HUES6 (cell line): ENCODE data around the gene EP300.

Experiments
- H3K27ac ChIP-seq: 2 replicates; pipeline ENCODE4 v1.7.0; 2013; ENCODE audit warnings: low read depth, mild to moderate bottlenecking, low read length, inconsistent platforms
- H3K27me3 ChIP-seq: 2 replicates; pipeline ENCODE4 v1.6.1; 2013; ENCODE audit warnings: low read length; ENCODE audit not compliant: control insufficient read depth, insufficient read depth
- H3K36me3 ChIP-seq: 2 replicates; pipeline ENCODE4 v1.6.1; 2013; ENCODE audit warnings: low read length; ENCODE audit not compliant: control insufficient read depth, insufficient read depth
- H3K4me1 ChIP-seq: 2 replicates; pipeline ENCODE4 v1.6.1; 2013; ENCODE audit warnings: low read length; ENCODE audit not compliant: control insufficient read depth, insufficient read depth
- H3K4me3 ChIP-seq: 2 replicates; pipeline ENCODE4 v1.5.1; 2013; ENCODE audit warnings: low read depth, low read length
- H3K9ac ChIP-seq: one replicate; pipeline ENCODE4 v1.6.1; 2013; ENCODE audit warnings: mild to moderate bottlenecking, low read length
- H3K9me3 ChIP-seq: 2 replicates; pipeline ENCODE4 v1.6.1; 2013; ENCODE audit warnings: low read depth, low read length; ENCODE audit not compliant: control insufficient read depth, insufficient read depth

EP300 gene

DNA sequence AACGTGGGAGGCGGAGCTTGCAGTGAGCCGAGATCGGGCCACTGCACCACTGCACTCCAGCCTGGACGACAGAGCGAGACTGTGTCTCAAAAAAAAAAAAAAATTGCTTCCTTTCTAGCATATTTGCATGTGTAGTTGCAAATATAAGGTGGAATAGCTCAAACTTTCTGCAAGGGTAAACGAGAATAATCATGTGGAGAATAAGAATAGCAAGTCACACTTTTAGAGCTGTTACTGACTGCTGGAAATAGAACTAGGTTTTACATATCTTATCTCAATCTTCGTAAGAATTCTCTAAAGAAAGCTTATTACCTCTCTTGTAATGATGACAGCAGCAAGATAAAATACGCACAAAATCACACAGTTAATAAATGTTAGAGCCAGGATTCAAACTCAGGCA, 114.3 kb downstream of the EP300 start:
- Histone ChIP-seq H3K27ac (no peak overlapping the region), H3K27me3 (peaks cover 5% of the 10 kb centered on the region; the same call in 1 of the 2 replicates), H3K4me3 (no peak overlapping the region), H3K9me3 (no peaks in the 10 kb centered on the region), H3K9ac (no peak overlapping the region), H3K4me1 (no peaks in the 10 kb centered on the region), H3K36me3 (peaks cover 17% of the 10 kb centered on the region)

DNA sequence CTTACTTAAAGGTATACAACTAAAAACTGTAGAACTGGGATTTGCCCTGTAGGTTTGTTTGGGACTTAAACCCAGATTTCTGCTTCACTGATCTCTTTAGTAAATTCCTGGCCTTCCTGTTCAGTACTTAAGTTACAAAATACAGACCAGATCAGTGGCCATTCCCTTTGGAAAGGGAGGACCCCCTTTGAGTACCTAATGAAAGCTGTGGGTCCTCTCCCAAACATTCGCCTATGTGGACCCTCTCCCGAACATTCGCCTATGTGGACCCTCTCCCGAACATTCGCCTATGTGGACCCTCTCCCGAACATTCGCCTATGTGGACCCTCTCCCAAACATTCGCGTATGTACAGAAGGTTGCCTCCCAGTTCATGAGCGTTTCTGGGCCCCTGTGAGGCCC, 123.0 kb downstream of the EP300 start:
- no peaks in the 10 kb centered on the region for H3K9me3 ChIP-seq
- H3K36me3 ChIP-seq, result peaks cover 60% of the 10 kb centered on the region
- no peak overlapping the region for H3K27ac ChIP-seq

DNA sequence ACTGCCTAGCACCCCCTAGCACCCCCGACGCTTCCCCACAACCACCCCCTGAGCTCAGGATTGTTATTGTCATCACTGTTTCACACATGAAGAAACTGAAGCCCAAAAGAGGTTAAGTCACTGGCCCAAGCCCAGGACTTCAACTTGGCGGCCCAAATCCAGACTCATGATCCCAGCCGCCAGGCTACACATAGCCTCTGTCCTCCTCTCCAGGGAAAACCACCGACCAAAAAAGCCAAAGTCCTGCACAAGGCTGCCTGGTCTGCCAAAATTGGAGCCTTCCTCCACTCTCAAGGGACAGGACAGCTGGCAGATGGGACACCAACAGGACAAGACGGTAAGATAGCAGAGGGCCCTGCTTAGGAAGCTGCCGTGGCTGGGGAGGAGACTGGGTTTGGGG, 123.5 kb downstream of the EP300 start:
- Histone ChIP-seq H3K36me3 (peaks cover 60% of the 10 kb centered on the region), H3K27ac (no peak overlapping the region), H3K4me1 (0 out of 2 replicates have a peak, but pooled peaks cover 5% of the 10 kb centered on the region), H3K9ac (no peak overlapping the region), H3K27me3 (no peaks in the 10 kb centered on the region), H3K4me3 (no peak overlapping the region), H3K9me3 (no peaks in the 10 kb centered on the region)

More for the DNA sequence above, 123.0 kb downstream of the EP300 start:
- Histone ChIP-seq H3K4me3 (no peak overlapping the region), H3K27me3 (no peaks in the 10 kb centered on the region), H3K9ac (no peak overlapping the region), H3K4me1 (0 out of 2 replicates have a peak, but pooled peaks cover 5% of the 10 kb centered on the region)

DNA sequence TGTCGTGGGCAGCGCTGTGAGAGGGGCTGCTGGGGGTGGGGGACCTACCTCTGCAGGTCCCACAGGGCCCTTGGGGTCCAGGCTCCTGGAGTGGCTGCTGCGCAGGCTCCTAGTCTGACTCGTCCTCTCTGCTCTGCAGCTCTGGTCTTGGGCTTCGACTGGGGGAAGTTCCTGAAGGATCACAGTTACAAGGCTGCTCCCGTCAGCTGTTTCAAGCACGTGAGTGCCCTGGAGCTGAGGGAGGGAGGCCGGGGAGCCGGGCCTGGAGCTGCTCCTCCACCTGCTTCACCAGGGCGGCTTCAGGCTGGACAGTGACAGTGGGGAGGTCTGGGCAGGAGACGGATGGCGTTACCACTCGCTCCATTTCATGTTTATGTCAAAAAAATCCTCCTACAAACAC, 124.6 kb downstream of the EP300 start:
- Histone ChIP-seq H3K9me3 (no peaks in the 10 kb centered on the region), H3K4me3 (no peak overlapping the region), H3K27me3 (no peaks in the 10 kb centered on the region), H3K9ac (no peak overlapping the region), H3K27ac (no peak overlapping the region; the same call in 1 of the 2 replicates), H3K4me1 (0 out of 2 replicates have a peak, but pooled peaks cover 5% of the 10 kb centered on the region), H3K36me3 (peaks cover 63% of the 10 kb centered on the region)

DNA sequence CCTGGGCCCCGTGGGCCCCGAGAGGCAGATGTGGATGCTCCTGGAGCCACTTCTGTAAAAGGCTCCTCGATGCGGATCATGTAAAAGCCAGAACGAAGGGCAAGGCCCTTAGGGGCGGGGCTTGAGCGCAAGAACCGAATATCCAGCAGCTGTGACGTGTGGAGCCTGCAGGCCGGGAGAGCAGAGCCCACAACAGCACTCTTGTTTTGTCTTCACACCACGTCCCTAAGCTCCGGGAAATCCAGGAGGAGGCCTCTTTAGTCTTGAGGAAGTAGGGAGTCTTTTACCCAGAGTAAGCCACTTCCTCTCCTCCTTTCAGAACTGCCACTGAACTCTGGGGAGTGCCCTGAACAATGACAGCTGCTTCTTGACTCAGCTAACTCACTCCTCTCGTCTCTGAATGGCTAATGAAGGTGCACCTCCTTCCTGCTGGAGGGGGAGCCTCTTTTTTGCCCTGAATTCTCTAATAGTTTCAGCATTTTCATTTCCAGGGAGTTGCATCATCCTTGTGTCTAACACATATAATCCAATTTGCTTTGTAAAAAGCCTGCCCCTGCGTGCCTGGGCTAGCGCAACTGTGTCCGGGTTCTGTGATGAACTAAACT, 125.3 kb downstream of the EP300 start:
- H3K27ac ChIP-seq, result no peak overlapping the region

GRCh38 chr22:41222846-41223507, 130.6 kb downstream of the EP300 start:
- Histone ChIP-seq H3K36me3 (peaks cover 84% of the 10 kb centered on the region), H3K9ac (no peak overlapping the region)

More for the DNA sequence above, 125.3 kb downstream of the EP300 start:
- Histone ChIP-seq H3K4me1 (0 out of 2 replicates have a peak, but pooled peaks cover 5% of the 10 kb centered on the region), H3K27me3 (no peaks in the 10 kb centered on the region), H3K9ac (no peak overlapping the region), H3K4me3 (no peak overlapping the region), H3K36me3 (peaks cover 68% of the 10 kb centered on the region), H3K9me3 (no peaks in the 10 kb centered on the region)

GRCh38 chr22:41223535-41223934, 131.1 kb downstream of the EP300 start:
- H3K27me3 ChIP-seq, result no peaks in the 10 kb centered on the region
- H3K4me1 ChIP-seq, result no peaks in the 10 kb centered on the region
- no peaks in the 10 kb centered on the region for H3K9me3 ChIP-seq
- H3K9ac ChIP-seq, result no peak overlapping the region
- H3K36me3 ChIP-seq, result peaks cover 89% of the 10 kb centered on the region
- H3K4me3 ChIP-seq, result no peak overlapping the region
- no peak overlapping the region for H3K27ac ChIP-seq

More at GRCh38 chr22:41222846-41223507, 130.6 kb downstream of the EP300 start:
- Histone ChIP-seq H3K4me3 (no peak overlapping the region), H3K4me1 (no peaks in the 10 kb centered on the region), H3K9me3 (no peaks in the 10 kb centered on the region), H3K27ac (no peak overlapping the region), H3K27me3 (no peaks in the 10 kb centered on the region)

GRCh38 chr22:41226723-41227655, 134.6 kb downstream of the EP300 start:
- Histone ChIP-seq H3K9me3 (no peaks in the 10 kb centered on the region), H3K4me1 (no peaks in the 10 kb centered on the region), H3K4me3 (no peak overlapping the region), H3K27ac (no peak overlapping the region), H3K27me3 (no peaks in the 10 kb centered on the region), H3K36me3 (peaks cover 86% of the 10 kb centered on the region), H3K9ac (no peak overlapping the region)

GRCh38 chr22:41229215-41229614, 136.8 kb downstream of the EP300 start:
- H3K4me3 ChIP-seq, result no peak overlapping the region
- no peak overlapping the region for H3K27ac ChIP-seq
- no peaks in the 10 kb centered on the region for H3K4me1 ChIP-seq
- H3K9me3 ChIP-seq, result no peaks in the 10 kb centered on the region
- no peaks in the 10 kb centered on the region for H3K27me3 ChIP-seq
- H3K36me3 ChIP-seq, result peaks cover 64% of the 10 kb centered on the region
- no peak overlapping the region for H3K9ac ChIP-seq
